ENCODE results near the gene INKA1.
"Not testable (repeated sequence)": the region's sequence is repeated elsewhere in the genome, so short reads cannot be mapped to it uniquely, and the experiment has no call there.

The INKA1 gene

DNA sequence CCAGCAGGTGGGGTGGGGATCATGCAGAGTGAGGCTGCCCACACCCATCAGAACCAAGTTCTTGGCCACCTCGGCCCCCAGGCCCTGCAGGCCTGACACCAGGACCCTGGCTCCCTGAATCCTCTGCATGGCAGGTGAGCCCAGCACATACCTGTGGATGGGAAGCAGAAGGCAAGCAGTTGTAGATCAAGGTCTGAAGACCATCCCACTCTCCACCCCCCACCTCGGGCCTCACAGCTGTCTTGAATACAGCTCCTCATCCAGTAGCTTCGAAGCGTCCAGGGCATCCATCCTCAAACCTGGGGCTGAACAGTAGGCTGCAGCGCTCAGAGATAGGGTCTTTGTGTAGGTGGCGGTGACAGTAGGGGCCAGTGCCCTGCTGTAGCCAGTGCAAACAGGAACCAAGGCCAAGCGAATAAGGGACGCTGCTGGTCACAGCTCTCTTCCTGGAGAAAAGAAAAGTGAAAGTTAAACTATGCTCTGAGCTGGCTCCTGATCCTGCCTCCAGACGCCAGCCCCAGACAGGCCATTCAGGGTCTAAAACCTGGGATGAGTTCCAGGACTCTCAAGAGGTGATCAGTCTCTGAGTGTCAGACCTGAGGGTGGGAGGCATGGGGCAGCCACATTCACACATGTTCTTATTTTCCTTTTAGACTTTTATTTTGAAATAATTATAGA, 10.6 kb downstream of the INKA1 start, which contains the start of gene UBA7:
TSS of gene UBA7 (minus strand) at position 457 of the 678 bp plus-strand sequence. CDS start at position 291, 166 bp downstream.
- peak; percentile 55 for DNase-seq

DNA sequence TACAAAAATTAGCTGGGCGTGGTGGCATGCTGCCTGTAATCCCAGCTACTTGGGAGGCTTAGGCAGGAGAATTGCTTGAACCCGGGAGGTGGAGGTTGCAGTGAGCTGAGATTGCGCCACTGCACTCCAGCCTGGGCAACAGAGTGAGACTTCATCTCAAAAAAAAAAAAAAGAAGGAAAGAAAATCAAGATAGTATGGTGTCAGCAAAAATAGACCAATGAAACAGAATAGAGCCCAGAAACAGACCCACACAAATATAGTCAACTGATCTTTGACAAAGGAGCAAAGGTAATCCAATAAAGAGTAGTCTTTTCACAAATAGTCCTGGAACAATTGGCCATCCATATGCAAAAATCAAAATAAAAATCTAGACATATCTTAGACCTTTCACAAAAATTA, 20.1 kb downstream of the INKA1 start:
- not testable (repeated sequence) for DNase-seq

DNA sequence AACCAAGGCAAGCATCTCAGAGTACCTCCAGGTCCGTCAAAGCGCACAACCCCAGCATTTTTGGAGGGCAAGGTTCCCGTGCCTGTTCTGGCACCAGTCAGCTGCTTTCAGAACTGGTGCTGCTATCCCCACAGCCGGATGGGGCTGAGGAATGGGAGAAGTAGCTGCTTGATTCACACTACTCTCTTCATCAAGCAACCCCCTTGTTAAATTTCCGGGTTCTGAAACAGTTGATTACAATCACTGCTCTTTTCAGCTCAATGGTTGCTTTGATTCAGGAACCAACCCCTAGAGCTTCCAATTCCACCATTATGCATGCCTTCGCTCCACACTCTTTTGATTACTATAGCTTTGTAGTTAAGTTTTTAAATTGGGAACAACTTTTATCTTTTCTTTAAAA, 23.0 kb downstream of the INKA1 start:
- DNase-seq, result no peak

DNA sequence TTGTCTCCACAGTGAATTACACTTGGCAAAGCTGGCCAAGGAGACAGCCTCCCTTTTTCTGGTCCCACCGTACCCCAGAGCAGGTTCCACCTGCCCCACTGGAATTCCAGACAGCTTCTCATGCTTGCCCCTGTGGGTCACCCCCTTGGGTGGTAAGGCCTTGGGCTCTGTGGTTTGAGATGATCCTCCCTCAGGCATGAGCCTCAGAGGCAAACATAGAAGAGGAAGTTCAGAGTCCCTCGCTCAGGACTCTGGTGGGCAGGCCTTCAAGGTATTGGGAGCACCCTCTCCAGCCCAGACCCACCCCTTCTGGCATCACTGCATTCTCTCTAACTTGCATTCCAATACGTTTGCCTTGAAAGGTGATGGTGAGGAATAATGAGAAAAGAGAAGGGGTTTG, 28.3 kb downstream of the INKA1 start:
- no peak for DNase-seq

DNA sequence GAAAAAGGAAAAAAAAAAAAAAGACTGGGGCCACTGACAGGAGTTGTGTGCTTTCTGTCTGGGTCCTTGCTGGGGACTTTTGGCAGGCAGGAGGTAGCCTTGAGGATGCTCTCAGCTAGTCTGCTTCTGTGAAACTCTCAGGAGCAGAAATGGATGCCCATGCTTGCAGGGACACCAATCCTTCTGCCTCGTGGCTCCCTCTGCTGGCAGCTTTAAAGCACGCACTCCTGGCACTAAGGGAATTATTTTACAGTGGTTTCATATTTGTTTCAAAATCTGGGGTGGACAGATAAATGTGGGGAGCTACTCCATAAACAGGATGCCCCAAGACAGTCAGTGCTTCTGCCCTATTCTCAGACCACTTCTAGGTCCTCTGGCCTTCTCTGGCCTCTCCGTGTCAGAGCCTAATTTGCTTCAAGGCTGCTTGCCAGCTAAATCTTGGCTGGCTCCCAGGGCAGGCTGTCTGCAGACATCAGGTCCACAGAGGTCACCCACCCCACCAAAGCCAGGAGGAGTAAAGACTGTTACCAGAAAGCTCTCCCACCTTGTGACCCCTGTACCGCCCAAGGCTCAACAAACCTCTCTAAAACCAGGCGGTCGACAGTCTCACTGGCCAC, 36.2 kb downstream of the INKA1 start:
- DNase-seq, result peak; percentile 87

DNA sequence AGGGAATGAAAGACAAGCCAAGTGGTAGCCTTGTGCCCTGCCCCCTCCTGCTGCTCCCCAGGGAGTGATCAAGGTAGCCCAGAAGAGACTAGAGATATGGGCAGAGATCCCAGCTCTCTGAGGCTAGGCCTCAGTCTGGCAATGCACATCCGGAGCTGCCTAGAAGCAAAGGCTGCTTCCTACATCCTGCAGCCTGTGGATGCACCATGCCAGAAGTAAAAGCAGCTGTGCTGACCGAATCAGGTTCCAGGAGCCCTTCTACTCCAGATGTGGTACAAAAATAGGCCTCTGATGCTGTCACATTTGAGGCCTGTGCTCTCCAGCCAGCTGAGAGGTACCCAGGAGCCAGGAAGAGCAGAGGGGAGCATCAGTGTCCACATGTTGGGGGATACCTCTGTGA, 37.3 kb downstream of the INKA1 start:
- DNase-seq, result no peak

DNA sequence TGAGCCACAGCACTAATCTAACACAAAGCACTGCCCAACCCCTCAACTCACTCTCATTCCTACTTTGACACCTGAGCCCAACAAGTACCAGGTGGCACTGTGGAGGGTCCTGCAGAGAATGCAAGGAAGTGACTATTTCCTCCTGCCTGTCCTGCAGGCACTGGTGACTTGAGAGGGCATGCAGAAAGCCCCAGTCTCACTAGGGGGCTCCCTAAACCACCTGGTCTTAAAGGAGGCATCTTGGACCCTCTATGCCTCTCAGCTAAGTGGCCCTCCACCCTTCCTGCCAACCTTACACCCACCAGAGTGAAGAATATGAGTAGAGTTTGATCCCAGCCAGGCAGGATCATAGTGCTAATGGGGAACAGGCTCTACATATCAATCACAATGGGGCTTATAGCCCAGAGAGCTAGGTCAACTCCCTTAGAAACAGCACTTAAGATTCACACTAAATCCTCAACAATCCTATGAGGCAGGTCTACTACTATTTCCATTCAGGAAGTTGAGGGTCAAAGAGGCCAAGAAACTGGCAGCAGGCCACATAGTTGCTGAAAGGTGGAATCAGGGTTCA, 38.1 kb downstream of the INKA1 start:
- DNase-seq, result peak; percentile 12

DNA sequence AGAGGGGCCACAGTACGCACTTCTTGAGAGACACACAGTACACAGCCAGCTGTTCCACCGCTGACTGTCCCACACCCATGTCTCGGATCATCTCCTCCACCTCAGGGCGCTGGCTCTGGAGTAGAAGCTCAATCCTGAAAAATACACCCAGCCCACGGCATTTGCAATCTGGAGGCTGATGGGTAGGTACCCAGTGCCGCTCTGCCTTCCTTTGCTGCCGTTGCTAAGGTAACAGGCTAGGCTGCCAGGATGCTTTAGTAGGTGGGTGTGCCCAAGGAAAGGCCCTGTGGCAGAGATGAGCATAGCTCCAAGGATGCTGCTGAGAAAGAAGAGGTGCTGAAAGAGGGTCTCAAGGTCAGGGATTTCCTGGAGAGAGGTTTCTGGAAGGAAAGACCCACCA, 38.7 kb downstream of the INKA1 start:
- DNase-seq, result no peak

DNA sequence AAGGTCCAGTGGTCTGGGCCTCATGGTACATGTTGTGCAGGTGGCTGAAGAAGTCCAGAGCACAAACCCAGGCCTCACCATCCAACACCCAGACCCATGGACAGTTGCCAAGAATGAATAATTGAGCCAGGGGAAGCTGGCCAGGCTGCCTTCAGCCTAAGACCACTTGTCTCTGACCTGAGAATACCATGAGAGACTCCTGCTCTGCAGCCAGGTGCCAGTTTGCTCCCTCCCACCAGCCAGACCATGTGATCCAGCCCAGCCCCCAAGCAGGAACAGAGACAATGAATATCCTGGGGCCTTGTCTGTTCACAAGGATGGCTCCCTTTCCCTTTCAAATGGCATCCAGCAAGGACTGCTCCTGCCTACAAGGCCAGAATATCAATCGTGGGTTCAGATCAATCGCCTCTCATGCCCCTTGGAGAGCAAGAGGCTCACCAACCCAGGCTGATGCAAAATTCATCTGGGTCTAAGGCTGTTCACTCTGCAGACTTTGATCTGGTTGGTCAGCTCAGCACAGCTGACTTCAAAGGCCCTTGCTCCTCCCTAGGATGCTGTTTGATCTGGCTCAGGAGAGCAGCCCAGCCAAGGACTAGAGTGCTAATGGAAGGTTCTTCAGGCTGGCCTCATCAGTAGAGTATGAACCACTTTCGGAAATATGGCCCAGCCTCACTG, 39.9 kb downstream of the INKA1 start:
- no peak for DNase-seq

DNA sequence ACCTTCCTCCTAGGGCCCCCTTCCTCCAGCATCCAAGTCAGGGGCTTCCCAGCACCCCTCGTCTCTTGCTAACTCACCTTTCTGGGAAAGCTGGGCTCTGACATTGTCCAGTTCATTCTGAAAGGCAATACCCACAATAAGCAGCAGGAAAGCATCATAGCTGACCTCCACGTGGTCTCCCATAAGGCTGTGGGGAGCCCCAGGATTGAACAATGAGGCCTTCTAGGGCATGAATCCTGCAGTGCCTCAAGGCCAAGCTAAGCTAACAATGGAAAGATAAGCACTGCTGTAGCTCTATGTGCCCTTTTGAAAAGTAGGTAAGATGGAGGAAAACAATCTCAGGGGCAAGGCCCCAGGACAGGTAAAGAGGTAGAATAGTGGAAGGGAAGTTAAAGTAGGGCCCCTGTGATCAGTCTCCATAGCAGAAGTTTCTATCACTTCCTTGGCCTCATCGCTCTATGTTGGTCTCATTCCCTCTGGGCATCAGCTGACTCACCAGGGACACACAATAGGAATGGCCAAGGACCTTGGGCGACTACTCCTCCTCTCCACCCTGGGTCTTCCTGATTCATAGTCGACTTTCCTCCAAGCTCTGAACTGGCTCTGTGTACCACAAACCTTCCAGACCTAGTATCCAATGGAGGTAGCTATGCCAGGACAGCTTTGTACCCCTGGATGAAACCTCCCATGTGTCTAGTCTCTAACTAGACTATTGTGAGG, 41.6 kb downstream of the INKA1 start:
- DNase-seq, result no peak

DNA sequence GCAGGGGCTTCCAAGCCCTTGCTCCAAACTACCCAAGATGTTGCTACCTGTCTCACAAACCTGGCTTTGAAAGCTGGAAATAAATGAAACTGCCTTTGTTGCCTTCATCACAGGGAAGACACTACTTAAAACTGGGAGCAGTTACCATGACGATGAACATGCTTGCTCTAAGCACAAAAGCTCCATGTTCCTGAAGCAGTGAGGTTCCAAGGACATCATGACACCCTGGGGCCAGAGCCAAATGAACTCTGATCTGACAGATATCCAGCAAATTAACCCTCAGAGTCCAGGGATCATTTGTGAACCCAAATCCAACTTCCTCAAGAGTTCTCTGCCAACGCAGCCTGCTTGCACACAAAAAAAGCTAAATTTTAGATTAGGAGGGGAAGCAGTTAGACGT, 42.6 kb downstream of the INKA1 start:
- DNase-seq, result no peak
